ENCODE results near the gene STIP1.

Gene STIP1

GRCh38 chr11:64203421-64204079, 17.6 kb downstream of the STIP1 start:
- DNase-seq = no peak

GRCh38 chr11:64204080-64204440, 18.1 kb downstream of the STIP1 start:
- DNase-seq = no peak

- peak; percentile 79 for DNase-seq
These were observed 18.6 kb downstream of the STIP1 start for GRCh38 chr11:64204464-64204989.

- DNase-seq = peak; percentile 56
These were observed 20.7 kb downstream of the STIP1 start, which contains the start of gene FERMT3 for GRCh38 chr11:64206457-64207255. TSS of gene FERMT3 (plus strand) at chr11:64206721. CDS start at chr11:64207365, 644 bp downstream.

GRCh38 chr11:64207256-64208085, 21.5 kb downstream of the STIP1 start:
- peak; percentile 56 for DNase-seq

- no peak for DNase-seq
These were observed 22.3 kb downstream of the STIP1 start for GRCh38 chr11:64208086-64208795.

GRCh38 chr11:64208796-64209562, 23.0 kb downstream of the STIP1 start:
- DNase-seq = no peak

GRCh38 chr11:64209563-64209843, 23.5 kb downstream of the STIP1 start:
- DNase-seq = no peak

GRCh38 chr11:64210301-64211020, 24.5 kb downstream of the STIP1 start:
- DNase-seq = no peak

GRCh38 chr11:64211181-64211872, 25.4 kb downstream of the STIP1 start:
- DNase-seq = no peak

- no peak for DNase-seq
These were observed 30.9 kb downstream of the STIP1 start for GRCh38 chr11:64216879-64217278.

GRCh38 chr11:64218628-64219353, 32.8 kb downstream of the STIP1 start:
- no peak for DNase-seq

GRCh38 chr11:64219354-64219684, 33.3 kb downstream of the STIP1 start:
- no peak for DNase-seq

GRCh38 chr11:64219755-64220154, 33.8 kb downstream of the STIP1 start:
- DNase-seq = no peak

- no peak for DNase-seq
These were observed 34.3 kb downstream of the STIP1 start for GRCh38 chr11:64220271-64220670.

- DNase-seq = no peak
These were observed 34.8 kb downstream of the STIP1 start for GRCh38 chr11:64220798-64221197.

GRCh38 chr11:64222651-64223000, 36.7 kb downstream of the STIP1 start:
- DNase-seq = no peak

- no peak for DNase-seq
These were observed 37.2 kb downstream of the STIP1 start for GRCh38 chr11:64223001-64223651.

GRCh38 chr11:64224151-64224890, 38.4 kb downstream of the STIP1 start:
- no peak for DNase-seq
